H9 (cell line): ENCODE measurements around the gene ITGB2. TPM values are rescaled to one million over a fixed set of nuclear protein-coding genes. Genes with fewer than 3 reads are reported as not detected.

Experiments
- DNase-seq: peaks from one replicate; pipeline ENCODE4 v3.0.0-alpha.2; 2017
- H2AFZ ChIP-seq: one replicate; pipeline ENCODE4 v1.6.1; 2013; ENCODE audit warnings: mild to moderate bottlenecking, low read length, control low read depth, moderate library complexity
- H2AK5ac ChIP-seq: 2 replicates; pipeline ENCODE4 v1.6.1; 2013; ENCODE audit warnings: low read length, control low read depth, mixed read lengths; ENCODE audit not compliant: insufficient read length
- H2BK120ac ChIP-seq: one replicate; pipeline ENCODE4 v1.6.1; 2013; ENCODE audit warnings: low read depth, mild to moderate bottlenecking, low read length, control low read depth, inconsistent platforms; ENCODE audit not compliant: poor library complexity, severe bottlenecking
- H2BK12ac ChIP-seq: 2 replicates; pipeline ENCODE4 v1.6.1; 2013; ENCODE audit warnings: low read length, control low read depth, mixed read lengths, low read depth; ENCODE audit not compliant: insufficient read length
- H2BK15ac ChIP-seq: 2 replicates; pipeline ENCODE4 v1.6.1; 2013; ENCODE audit warnings: low read depth, low read length, control low read depth
- H2BK20ac ChIP-seq: one replicate; pipeline ENCODE4 v1.6.1; 2013; ENCODE audit warnings: low read depth, mild to moderate bottlenecking, low read length, control low read depth, inconsistent platforms; ENCODE audit not compliant: poor library complexity, severe bottlenecking
- H2BK5ac ChIP-seq: 2 replicates; pipeline ENCODE4 v1.6.1; 2013; ENCODE audit warnings: low read length, control low read depth, mixed read lengths; ENCODE audit not compliant: insufficient read length
- H3K14ac ChIP-seq: 2 replicates; pipeline ENCODE4 v1.6.1; 2013; ENCODE audit warnings: low read length, control low read depth; ENCODE audit not compliant: insufficient read depth
- H3K18ac ChIP-seq: 2 replicates; pipeline ENCODE4 v1.6.1; 2013; ENCODE audit warnings: low read depth, mild to moderate bottlenecking, mixed read lengths, low read length, control low read depth; ENCODE audit not compliant: insufficient read length
- H3K23ac ChIP-seq: 2 replicates; pipeline ENCODE4 v1.6.1; 2013; ENCODE audit warnings: low read length, control low read depth, mixed read lengths, low read depth; ENCODE audit not compliant: insufficient read length
- H3K23me2 ChIP-seq: 2 replicates; pipeline ENCODE4 v1.6.1; 2013; ENCODE audit warnings: low read depth, mild to moderate bottlenecking, mixed read lengths, low read length, control low read depth; ENCODE audit not compliant: insufficient read length, poor library complexity, severe bottlenecking
- H3K27ac ChIP-seq: 2 replicates; pipeline ENCODE4 v1.5.1; 2013; ENCODE audit warnings: low read length, control low read depth, mixed read lengths, low read depth; ENCODE audit not compliant: insufficient read length
- H3K27me3 ChIP-seq: 2 replicates; pipeline ENCODE4 v1.6.1; 2013; ENCODE audit warnings: low read length, control low read depth, inconsistent platforms; ENCODE audit not compliant: insufficient read depth
- H3K4ac ChIP-seq: 2 replicates; pipeline ENCODE4 v1.6.1; 2013; ENCODE audit warnings: low read depth, mild to moderate bottlenecking, control low read depth, inconsistent platforms, low read length, moderate library complexity
- H3K4me1 ChIP-seq: 2 replicates; pipeline ENCODE4 v1.6.1; 2013; ENCODE audit warnings: low read length, control low read depth, inconsistent platforms; ENCODE audit not compliant: insufficient read depth
- H3K4me2 ChIP-seq: 2 replicates; pipeline ENCODE4 v1.6.1; 2013; ENCODE audit warnings: low read length, control low read depth, mixed read lengths; ENCODE audit not compliant: insufficient read length, insufficient read depth
- H3K56ac ChIP-seq: 2 replicates; pipeline ENCODE4 v1.6.1; 2013; ENCODE audit warnings: low read depth, mild to moderate bottlenecking, mixed read lengths, low read length, control low read depth; ENCODE audit not compliant: insufficient read length
- H3K79me1 ChIP-seq: 2 replicates; pipeline ENCODE4 v1.6.1; 2013; ENCODE audit warnings: low read depth, mild to moderate bottlenecking, moderate library complexity, low read length, control low read depth, inconsistent platforms; ENCODE audit not compliant: insufficient read depth, poor library complexity, severe bottlenecking
- H3K79me2 ChIP-seq: 2 replicates; pipeline ENCODE4 v1.6.1; 2013; ENCODE audit warnings: low read length, control low read depth, inconsistent platforms; ENCODE audit not compliant: insufficient read depth
- H3K9ac ChIP-seq: 2 replicates; pipeline ENCODE4 v1.6.1; 2013; ENCODE audit warnings: low read length, control low read depth, mixed read lengths; ENCODE audit not compliant: insufficient read length; ENCODE audit errors: extremely low read depth
- H3K9me3 ChIP-seq: one replicate; pipeline ENCODE4 v1.6.1; 2013; ENCODE audit warnings: low read depth, low read length, inconsistent platforms; ENCODE audit not compliant: control insufficient read depth
- H3T11ph ChIP-seq: one replicate; pipeline ENCODE4 v1.6.1; 2013; ENCODE audit warnings: mild to moderate bottlenecking, low read length, control low read depth, inconsistent platforms
- H4K20me1 ChIP-seq: one replicate; pipeline ENCODE4 v1.6.1; 2013; ENCODE audit not compliant: control insufficient read depth, insufficient read length, insufficient read depth
- H4K5ac ChIP-seq: 2 replicates; pipeline ENCODE4 v1.6.1; 2013; ENCODE audit warnings: low read depth, mild to moderate bottlenecking, mixed read lengths, low read length, control low read depth; ENCODE audit not compliant: insufficient read length
- H4K8ac ChIP-seq: replicated peaks from 2 replicates; pipeline ENCODE4 v1.6.1; 2013; ENCODE audit warnings: low read length, control low read depth, mixed read lengths, low read depth; ENCODE audit not compliant: insufficient read length
- H4K91ac ChIP-seq: 2 replicates; pipeline ENCODE4 v1.6.1; 2013; ENCODE audit warnings: low read depth, mild to moderate bottlenecking, moderate library complexity, mixed read lengths, low read length, control low read depth; ENCODE audit not compliant: insufficient read length
- H3K27ac Mint-ChIP-seq, 3 experiments: 2 replicates in 2 of 3; 3 replicates in 1 of 3; pipeline ENCODE4 v1.8.0; 2020 to 2021; ENCODE audit warnings: mixed read lengths in 3 of 3, mild to moderate bottlenecking in 1 of 3, moderate library complexity in 1 of 3
- H3K27me3 Mint-ChIP-seq: 2 replicates; pipeline ENCODE4 v1.8.0; 2021; ENCODE audit warnings: low read depth, mild to moderate bottlenecking, moderate library complexity, mixed read lengths
- H3K36me3 Mint-ChIP-seq, 3 experiments: 2 replicates in 2 of 3; 3 replicates in 1 of 3; pipeline ENCODE4 v1.8.0; 2020 to 2021; ENCODE audit warnings: low read depth in 3 of 3, mixed read lengths in 3 of 3; ENCODE audit not compliant: insufficient read depth in 1 of 3
- H3K4me1 Mint-ChIP-seq, 2 experiments: 2 replicates each; pipeline ENCODE4 v1.8.0; 2020; ENCODE audit warnings: mixed read lengths in 2 of 2
- H3K4me3 Mint-ChIP-seq, 2 experiments: 2 replicates in 1 of 2; 3 replicates in 1 of 2; pipeline ENCODE4 v1.8.0; 2020 to 2021; ENCODE audit warnings: mild to moderate bottlenecking in 2 of 2, mixed read lengths in 2 of 2, moderate library complexity in 1 of 2
- H3K9me3 Mint-ChIP-seq, 2 experiments: 2 replicates in 1 of 2; 3 replicates in 1 of 2; pipeline ENCODE4 v1.8.0; 2020; ENCODE audit warnings: mild to moderate bottlenecking in 2 of 2, mixed read lengths in 2 of 2, moderate library complexity in 1 of 2
- CTCF ChIP-seq: fragments of 200-600 bp; sonication (generic); conservative IDR thresholded peaks from 3 replicates; pipeline ENCODE4 v1.8.0; 2021; ENCODE audit warnings: antibody characterized with exemption, mild to moderate bottlenecking
- WGBS: extraction: QIAGEN DNeasy Blood & Tissue Kit; methylation state at CpG from one replicate; pipeline ENCODE4 v1.1.7; 2013; ENCODE audit warnings: missing lambda C conversion rate, low lambda C conversion rate, mixed read lengths; ENCODE audit not compliant: insufficient read length; ENCODE audit errors: extremely low coverage; 5-methylcytosine and 5-hydroxymethylcytosine counted together
- long read RNA-seq: library from polyadenylated mRNA; unstranded; transcript quantifications from one replicate; pipeline ENCODE4 v2.0.0, GENCODE V29; 2020
- total RNA-seq: library from RNA; stranded (reverse); gene quantifications from 2 replicates; pipeline ENCODE4 v1.2.1, GENCODE V29; 2021

ITGB2 gene
- total RNA-seq, result 0.61 and 1.1 TPM in 2 replicates
- long read RNA-seq, partial matches to known transcripts, result 0 of 1 reads
- long read RNA-seq, other reads (novel, unspliced or antisense), result 1 of 1 reads

DNA sequence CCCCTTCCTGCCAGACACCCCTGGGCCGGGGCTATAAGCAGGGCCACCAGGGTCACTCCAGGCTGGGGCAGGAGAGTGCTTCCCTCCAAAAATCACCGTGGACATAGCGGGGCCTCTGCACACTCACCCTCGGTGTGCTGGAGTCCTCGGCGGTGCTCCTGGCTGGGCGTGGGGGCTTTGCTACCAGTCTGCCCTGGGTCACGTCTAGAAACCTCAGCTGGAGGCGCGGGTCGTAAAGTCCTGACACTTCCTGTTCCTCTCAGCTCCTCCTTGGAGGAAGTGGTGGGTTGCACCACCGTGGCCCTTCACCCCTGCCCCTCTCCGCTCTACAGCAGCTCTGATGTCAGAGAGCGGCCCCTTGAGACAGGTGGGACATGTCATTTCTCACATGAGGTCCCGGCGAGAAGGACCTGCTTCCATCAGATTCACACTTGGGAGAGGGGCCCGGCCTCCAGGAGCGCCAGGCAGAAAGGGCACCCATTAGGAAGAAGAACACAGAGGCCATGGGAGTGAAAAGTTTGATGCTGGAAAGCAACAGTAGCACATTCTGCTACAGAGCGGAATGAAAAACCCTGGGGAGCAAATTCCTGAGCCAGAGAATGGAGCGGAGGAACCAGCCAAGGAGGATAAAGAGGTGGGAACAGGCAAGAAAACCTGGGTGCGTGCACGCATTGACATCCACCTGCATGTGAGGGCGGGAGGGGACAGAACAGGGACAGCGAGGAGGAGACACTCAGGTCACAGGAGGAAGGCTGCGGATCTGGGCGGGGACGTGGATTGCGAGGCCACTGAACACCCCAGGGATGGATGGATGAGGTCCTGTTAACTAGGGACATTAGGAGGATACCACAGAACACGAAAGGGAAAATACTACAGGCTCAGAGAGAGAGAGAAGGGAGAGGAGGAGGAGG lies at the start of gene ITGB2:
Gene ITGB2 (minus strand): TSS at position 206 of the 911 bp plus-strand sequence. CDS start 10,117 bp downstream, outside the sequence.
- peaks cover 3% of the 10 kb centered on the region; the same call in 1 of the 2 replicates for H3K4me1 ChIP-seq
- H2AK5ac ChIP-seq, result no peak within 1 kb of the TSS
- no peaks in the 10 kb centered on the region for H3K79me1 ChIP-seq
- peaks cover 50% of the 10 kb centered on the region; the same call in 1 of the 2 replicates for H3K27me3 ChIP-seq
- no peaks in the 10 kb centered on the region for H3K79me2 ChIP-seq
- H3K23me2 ChIP-seq, result no peaks in the 10 kb centered on the region
- no peak within 1 kb of the TSS for H2BK120ac ChIP-seq
- no peak within 1 kb of the TSS for H4K91ac ChIP-seq
- H4K8ac ChIP-seq, result peak within 1 kb of the TSS; percentile 22
- no peak within 1 kb of the TSS for H3K9ac ChIP-seq
- no peak within 1 kb of the TSS for H3K56ac ChIP-seq
- H3K27ac ChIP-seq, result no peak within 1 kb of the TSS
- Mint-ChIP-seq H3K4me1 (peaks cover 2 to 13% of the 10 kb centered on the region in 2 experiments), H3K4me3 (peak within 1 kb of the TSS in 1 of 2 experiments; percentile 40; a peak in 4 of 5 replicates), H3K9me3 (no peaks in the 10 kb centered on the region; a peak in 1 of 5 replicates), H3K27ac (no peak within 1 kb of the TSS; a peak in 1 of 7 replicates), H3K36me3 (no peaks in the 10 kb centered on the region), H3K27me3 (peaks cover 70% of the 10 kb centered on the region)
- DNase-seq, result no peak
- H2BK5ac ChIP-seq, result no peak within 1 kb of the TSS
- H3K4ac ChIP-seq, result no peak within 1 kb of the TSS
- H3T11ph ChIP-seq, result no peak within 1 kb of the TSS
- peak within 1 kb of the TSS; percentile 7 for H4K5ac ChIP-seq
- H3K23ac ChIP-seq, result no peak within 1 kb of the TSS
- H3K9me3 ChIP-seq, result no peaks in the 10 kb centered on the region
- H4K20me1 ChIP-seq, result no peaks in the 10 kb centered on the region
- H2BK12ac ChIP-seq, result no peak within 1 kb of the TSS
- H3K4me2 ChIP-seq, result peak within 1 kb of the TSS; percentile 46
- no peak within 1 kb of the TSS for H2AFZ ChIP-seq
- H3K14ac ChIP-seq, result peak within 1 kb of the TSS; percentile 20; the same call in 1 of the 2 replicates
- no CpG with 5 or more reads among the region's 29 CpGs for WGBS
- TF ChIP-seq CTCF, result no peak
- H2BK20ac ChIP-seq, result no peak within 1 kb of the TSS
- peak within 1 kb of the TSS; percentile 20 for H3K18ac ChIP-seq
- H2BK15ac ChIP-seq, result no peak within 1 kb of the TSS
